Subcutaneous adipose tissue (tissue), 4 donors: ENCODE measurements around the gene LIPA. TPM values are rescaled to one million over a fixed set of nuclear protein-coding genes. Genes with fewer than 3 reads are reported as not detected.

Source experiments
- total RNA-seq, 4 donors: library from RNA; depleted of rRNA; stranded (reverse); fragments of >200 nt; gene quantifications; one replicate each; pipeline ENCODE4 v1.1.0, GENCODE V29; 2016
- TF ChIP-seq, protein P1 (sequence below): fragments of 450-650 bp; IDR thresholded peaks from one replicate; pipeline ENCODE4 v1.5.1; 2016; ENCODE audit warnings: low read depth, mild to moderate bottlenecking, control low read depth, antibody characterized with exemption, moderate library complexity

Gene LIPA
- total RNA-seq, 4 donors from 2014 or later = 77.2 to 1,001 (median 137) TPM

- TF ChIP-seq, protein P1, sequence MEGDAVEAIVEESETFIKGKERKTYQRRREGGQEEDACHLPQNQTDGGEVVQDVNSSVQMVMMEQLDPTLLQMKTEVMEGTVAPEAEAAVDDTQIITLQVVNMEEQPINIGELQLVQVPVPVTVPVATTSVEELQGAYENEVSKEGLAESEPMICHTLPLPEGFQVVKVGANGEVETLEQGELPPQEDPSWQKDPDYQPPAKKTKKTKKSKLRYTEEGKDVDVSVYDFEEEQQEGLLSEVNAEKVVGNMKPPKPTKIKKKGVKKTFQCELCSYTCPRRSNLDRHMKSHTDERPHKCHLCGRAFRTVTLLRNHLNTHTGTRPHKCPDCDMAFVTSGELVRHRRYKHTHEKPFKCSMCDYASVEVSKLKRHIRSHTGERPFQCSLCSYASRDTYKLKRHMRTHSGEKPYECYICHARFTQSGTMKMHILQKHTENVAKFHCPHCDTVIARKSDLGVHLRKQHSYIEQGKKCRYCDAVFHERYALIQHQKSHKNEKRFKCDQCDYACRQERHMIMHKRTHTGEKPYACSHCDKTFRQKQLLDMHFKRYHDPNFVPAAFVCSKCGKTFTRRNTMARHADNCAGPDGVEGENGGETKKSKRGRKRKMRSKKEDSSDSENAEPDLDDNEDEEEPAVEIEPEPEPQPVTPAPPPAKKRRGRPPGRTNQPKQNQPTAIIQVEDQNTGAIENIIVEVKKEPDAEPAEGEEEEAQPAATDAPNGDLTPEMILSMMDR = no peak
Observed at GRCh38 chr10:89185658-89186057, 65.9 kb downstream of the LIPA start.

DNA sequence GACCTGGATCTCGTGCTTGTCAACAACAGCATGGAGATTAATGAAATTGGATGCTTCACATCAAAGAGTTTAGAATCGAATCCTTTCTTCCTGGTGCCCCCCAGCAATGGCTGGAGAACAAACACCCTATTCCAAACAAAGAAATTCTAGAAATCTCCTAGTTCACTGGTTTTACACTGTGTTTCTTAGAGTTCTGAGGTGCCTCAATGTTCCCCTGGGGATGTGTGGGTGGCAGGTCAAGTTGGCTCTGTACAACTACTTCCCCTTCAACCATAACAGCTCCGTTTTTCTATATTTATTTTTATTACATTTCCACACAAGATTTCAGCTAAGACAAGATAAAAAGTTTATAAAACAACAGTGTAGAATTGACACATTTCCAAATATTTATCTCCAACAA lies 66.9 kb downstream of the LIPA start:
- TF ChIP-seq, protein P1 = no peak

GRCh38 chr10:89183571-89183970 lies 68.0 kb downstream of the LIPA start:
- TF ChIP-seq, protein P1 = no peak

GRCh38 chr10:89182894-89183293 lies 68.7 kb downstream of the LIPA start:
- TF ChIP-seq, protein P1 = no peak

DNA sequence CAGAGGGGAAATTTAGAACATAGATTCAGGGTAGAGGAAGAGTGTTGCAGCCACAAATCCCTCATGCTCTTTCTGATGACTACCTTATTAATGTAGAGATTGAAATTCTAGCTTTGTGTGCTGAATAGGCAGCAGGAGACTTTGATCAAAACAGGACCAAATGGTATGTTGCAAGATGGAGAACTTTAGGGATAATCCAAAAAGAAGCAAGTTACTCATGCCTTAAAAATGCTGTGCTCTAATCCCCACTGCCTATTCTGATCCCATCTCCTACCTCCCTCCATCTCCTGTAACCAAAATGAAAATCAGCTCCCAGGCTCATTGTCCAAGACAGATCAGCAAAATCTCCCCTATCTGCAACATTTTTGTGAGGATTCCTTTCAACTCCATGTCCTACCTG lies 75.8 kb downstream of the LIPA start:
- TF ChIP-seq, protein P1 = no peak

- TF ChIP-seq, protein P1 = no peak
Observed at GRCh38 chr10:89173075-89173474, 78.5 kb downstream of the LIPA start.

DNA sequence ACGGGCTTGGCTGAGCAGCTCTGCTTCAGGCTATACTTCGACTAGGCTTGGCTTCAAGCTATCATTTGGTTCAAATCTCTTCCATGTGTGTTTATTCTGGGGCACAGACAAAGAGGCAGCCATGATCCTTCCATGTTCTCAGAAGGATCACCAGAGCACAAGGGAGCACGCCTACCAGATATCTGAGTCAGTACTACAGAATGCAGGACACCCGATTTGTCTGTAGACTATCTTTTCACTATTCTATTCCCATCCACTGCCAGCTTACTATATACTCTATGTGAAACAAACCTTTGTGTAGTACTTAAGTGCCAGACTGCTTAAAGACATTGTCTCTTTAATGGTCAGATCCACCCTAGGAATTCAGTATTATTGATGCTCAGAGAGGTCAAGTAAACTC lies 79.6 kb downstream of the LIPA start:
- TF ChIP-seq, protein P1 = no peak
